Measurements from ENCODE around the gene LARGE1.

The LARGE1 gene

GRCh38 chr22:33650244-33650643 lies 270.0 kb downstream of the LARGE1 start:
- DNase-seq = no peak

GRCh38 chr22:33648478-33648877 lies 271.8 kb downstream of the LARGE1 start:
- DNase-seq = no peak

- DNase-seq = no peak
Observed at GRCh38 chr22:33640900-33641299, 279.4 kb downstream of the LARGE1 start.

- no peak for DNase-seq
Observed at GRCh38 chr22:33639588-33640254, 280.6 kb downstream of the LARGE1 start.

- DNase-seq = no peak
Observed at GRCh38 chr22:33635766-33636165, 284.5 kb downstream of the LARGE1 start.

GRCh38 chr22:33631777-33632176 lies 288.5 kb downstream of the LARGE1 start:
- DNase-seq = no peak

- DNase-seq = no peak
Observed at GRCh38 chr22:33625959-33626358, 294.3 kb downstream of the LARGE1 start.

GRCh38 chr22:33620085-33620484 lies 300.2 kb downstream of the LARGE1 start:
- no peak for DNase-seq

GRCh38 chr22:33606504-33606903 lies 313.8 kb downstream of the LARGE1 start:
- no peak for DNase-seq

- DNase-seq = no peak
Observed at GRCh38 chr22:33605666-33606065, 314.6 kb downstream of the LARGE1 start.

- DNase-seq = no peak
Observed at GRCh38 chr22:33605221-33605620, 315.1 kb downstream of the LARGE1 start.

GRCh38 chr22:33601062-33601461 lies 319.2 kb downstream of the LARGE1 start:
- no peak for DNase-seq

- DNase-seq = no peak
Observed at GRCh38 chr22:33600595-33600994, 319.7 kb downstream of the LARGE1 start.

GRCh38 chr22:33600113-33600512 lies 320.2 kb downstream of the LARGE1 start:
- DNase-seq = no peak

- DNase-seq = no peak
Observed at GRCh38 chr22:33599596-33599995, 320.7 kb downstream of the LARGE1 start.

GRCh38 chr22:33598821-33599220 lies 321.5 kb downstream of the LARGE1 start:
- no peak for DNase-seq

- DNase-seq = no peak
Observed at GRCh38 chr22:33597274-33597985, 322.8 kb downstream of the LARGE1 start.

- no peak for DNase-seq
Observed at GRCh38 chr22:33593818-33594217, 326.5 kb downstream of the LARGE1 start.

GRCh38 chr22:33591946-33592345 lies 328.3 kb downstream of the LARGE1 start:
- no peak for DNase-seq

- DNase-seq = no peak
Observed at GRCh38 chr22:33589297-33589696, 331.0 kb downstream of the LARGE1 start.

GRCh38 chr22:33588860-33589259 lies 331.4 kb downstream of the LARGE1 start:
- no peak for DNase-seq

- DNase-seq = no peak
Observed at GRCh38 chr22:33584152-33584551, 336.1 kb downstream of the LARGE1 start.

- no peak for DNase-seq
Observed at GRCh38 chr22:33582822-33583400, 337.4 kb downstream of the LARGE1 start.

- no peak for DNase-seq
Observed at GRCh38 chr22:33580310-33580709, 340.0 kb downstream of the LARGE1 start.
